HepG2 (cell line): ENCODE data around the gene KCNIP3. TPM values are rescaled to one million over a fixed set of nuclear protein-coding genes. Genes with fewer than 3 reads are reported as not detected.

Experiments
- ATAC-seq: fragments of 200-7000 bp; cut with Tn5 transposase; 3 replicates; pipeline ENCODE4 v1.9.1; 2020; ENCODE audit warnings: mild to moderate bottlenecking, moderate library complexity
- BruUV-seq: library from RNA; stranded (reverse); fragments of 400-500 nt; replicated peaks from 2 replicates; lab custom pipeline; 2021; lab: Mats Ljungman, UMichigan
- CTCF ChIA-PET: fragments of 300-600 bp; formaldehyde crosslinking; extraction: SDS; loops from one replicate; lab custom pipeline; 2021; ENCODE audit warnings: low total read pairs, inconsistent platforms, low intra/inter-chr PET ratio; lab: Yijun Ruan, JAX
- POLR2A ChIA-PET: fragments of 350-600 bp; sonication (Branson Sonifier 250); formaldehyde crosslinking; loops from one replicate; lab custom pipeline; 2020; ENCODE audit warnings: antibody characterized with exemption, inconsistent platforms; lab: Yijun Ruan, JAX
- DNase-seq: peaks from one replicate; pipeline ENCODE4 v3.0.0-alpha.2; 2015; ENCODE audit warnings: low spot score
- FAIRE-seq: peaks from 3 replicates; lab custom pipeline; 2011; peaks lifted over from hg19 to GRCh38; lab: Jason Lieb, UNC
- H2AFZ ChIP-seq: one replicate; pipeline ENCODE4 v1.6.1; 2011; ENCODE audit warnings: low read length, inconsistent platforms
- H3K27ac ChIP-seq: fragments of 300-600 bp; 3 replicates; pipeline ENCODE4 v1.8.0; 2011; ENCODE audit warnings: mixed run types, mild to moderate bottlenecking, mixed read lengths, low read length, inconsistent platforms; ENCODE audit not compliant: insufficient read depth; ENCODE audit errors: extremely low read length
- H3K27me3 ChIP-seq, 2 experiments: fragments of 200-600 bp in 1 of 2; 2 replicates in 1 of 2; 3 replicates in 1 of 2; pipeline versions ENCODE4 v1.6.0 to v1.8.0; 2011; ENCODE audit warnings: low read length in 2 of 2, mild to moderate bottlenecking in 2 of 2, moderate library complexity in 2 of 2, inconsistent platforms in 1 of 2; ENCODE audit not compliant: insufficient read depth in 2 of 2, control insufficient read depth in 1 of 2
- H3K36me3 ChIP-seq, 2 experiments: fragments of 200-600 bp in 1 of 2; replicated peaks in 1 of 2; 2 replicates in 1 of 2; 3 replicates in 1 of 2; pipeline versions ENCODE4 v1.5.1 to v1.8.0; 2011; ENCODE audit warnings: low read length in 2 of 2, inconsistent platforms in 1 of 2; ENCODE audit not compliant: insufficient read depth in 2 of 2, control insufficient read depth in 1 of 2
- H3K4me1 ChIP-seq: 2 replicates; pipeline ENCODE4 v1.5.1; 2012; ENCODE audit warnings: low read length, inconsistent platforms; ENCODE audit not compliant: insufficient read depth
- H3K4me2 ChIP-seq: 2 replicates; pipeline ENCODE4 v1.6.0; 2011; ENCODE audit warnings: low read depth, low read length, inconsistent platforms
- H3K4me3 ChIP-seq, 3 experiments: fragments of 200-600 bp in 1 of 3; sonication (generic), shearing (Covaris generic) in 1 of 3; replicated peaks in 1 of 3; 2 replicates each; pipeline ENCODE4 v1.5.1; 2011 to 2016; ENCODE audit warnings: low read length in 3 of 3, inconsistent platforms in 2 of 3, low read depth in 2 of 3, mild to moderate bottlenecking in 2 of 3, control low read depth in 1 of 3, mixed read lengths in 1 of 3; ENCODE audit not compliant: insufficient read depth in 1 of 3
- H3K79me2 ChIP-seq: one replicate; pipeline ENCODE4 v1.6.1; 2011; ENCODE audit warnings: low read length, inconsistent platforms; ENCODE audit not compliant: insufficient read depth
- H3K9ac ChIP-seq: 2 replicates; pipeline ENCODE4 v1.6.0; 2011; ENCODE audit warnings: mild to moderate bottlenecking, low read depth, low read length, inconsistent platforms; ENCODE audit not compliant: insufficient read depth
- H3K9me3 ChIP-seq: 2 replicates; pipeline ENCODE4 v1.5.1; 2012; ENCODE audit warnings: mild to moderate bottlenecking, low read length
- H4K20me1 ChIP-seq: 2 replicates; pipeline ENCODE4 v1.6.0; 2011; ENCODE audit warnings: inconsistent platforms, mild to moderate bottlenecking, low read length, moderate library complexity; ENCODE audit not compliant: insufficient read depth
- BATF2 ChIP-seq: sonication (generic); formaldehyde crosslinking; IDR thresholded peaks from 2 replicates; pipeline ENCODE4 v1.8.0; 2022; ENCODE audit warnings: mild to moderate bottlenecking, missing genetic modification reagents, moderate library complexity
- CREB1 ChIP-seq, 2 experiments: fragments of 450-650 bp in 1 of 2; IDR thresholded peaks; 2 replicates each; pipeline ENCODE4 v1.6.1; 2016 to 2017; ENCODE audit warnings: control low read depth in 1 of 2, mild to moderate bottlenecking in 1 of 2, missing compliant biosample characterization in 1 of 2, missing genetic modification characterization in 1 of 2
- CREBL2 ChIP-seq: sonication (generic); formaldehyde crosslinking; IDR thresholded peaks from 2 replicates; pipeline ENCODE4 v1.8.1; 2023; ENCODE audit warnings: missing genetic modification reagents, mild to moderate bottlenecking, borderline replicate concordance
- DR1 ChIP-seq: sonication (generic); formaldehyde crosslinking; IDR thresholded peaks from 2 replicates; pipeline ENCODE4 v1.8.0; 2021; ENCODE audit warnings: mild to moderate bottlenecking, missing genetic modification reagents, inconsistent platforms
- HNRNPH1 ChIP-seq: fragments of 200-400 bp; formaldehyde crosslinking; optimal IDR thresholded peaks from 2 replicates; pipeline ENCODE3; 2017; ENCODE audit warnings: mild to moderate bottlenecking, low read depth, low read length
- MAFG ChIP-seq: sonication (generic); formaldehyde crosslinking; IDR thresholded peaks from 2 replicates; pipeline ENCODE4 v1.5.1; 2020; ENCODE audit warnings: mild to moderate bottlenecking, missing genetic modification reagents
- MAX ChIP-seq: IDR thresholded peaks from 2 replicates; pipeline ENCODE4 v1.6.1; 2012; ENCODE audit warnings: inconsistent platforms
- RXRA ChIP-seq: sonication (generic); formaldehyde crosslinking; IDR thresholded peaks from 2 replicates; pipeline ENCODE4 v1.5.1; 2020; ENCODE audit warnings: missing genetic modification reagents
- SNAI1 ChIP-seq: sonication (generic); formaldehyde crosslinking; IDR thresholded peaks from 2 replicates; pipeline ENCODE4 v1.5.0; 2020; ENCODE audit warnings: mild to moderate bottlenecking, missing genetic modification reagents, borderline replicate concordance
- SRY ChIP-seq: sonication (generic); formaldehyde crosslinking; IDR thresholded peaks from 2 replicates; pipeline ENCODE4 v1.8.0; 2022; ENCODE audit warnings: mild to moderate bottlenecking, missing genetic modification reagents
- TAF1 ChIP-seq: sonication (generic); formaldehyde crosslinking; IDR thresholded peaks from 2 replicates; pipeline ENCODE4 v1.4.0; 2020; ENCODE audit warnings: missing genetic modification reagents
- TCF7 ChIP-seq: sonication (generic); IDR thresholded peaks from 2 replicates; pipeline ENCODE4 v1.6.1; 2016; ENCODE audit warnings: antibody characterized with exemption, low read depth
- TOE1 ChIP-seq: sonication (generic); formaldehyde crosslinking; IDR thresholded peaks from 2 replicates; pipeline ENCODE4 v1.4.0; 2020; ENCODE audit warnings: mild to moderate bottlenecking, missing genetic modification reagents
- ZC3H13 ChIP-seq: sonication (generic); formaldehyde crosslinking; IDR thresholded peaks from 2 replicates; pipeline ENCODE4 v1.8.1; 2023; ENCODE audit warnings: mild to moderate bottlenecking, missing genetic modification reagents, moderate library complexity
- ZNF546 ChIP-seq: sonication (generic); formaldehyde crosslinking; conservative IDR thresholded peaks from 2 replicates; pipeline ENCODE4 v1.8.1; 2023; ENCODE audit warnings: mild to moderate bottlenecking, missing genetic modification reagents
- ZNF670 ChIP-seq: sonication (generic); formaldehyde crosslinking; IDR thresholded peaks from 2 replicates; pipeline ENCODE4 v1.8.0; 2022; ENCODE audit warnings: mild to moderate bottlenecking, missing genetic modification reagents, borderline replicate concordance
- ZNF768 ChIP-seq: sonication (generic); formaldehyde crosslinking; IDR thresholded peaks from 2 replicates; pipeline ENCODE4 v1.4.0; 2020; ENCODE audit warnings: missing genetic modification reagents
- WGBS: methylation state at CpG from one replicate; pipeline ENCODE4 v1.1.6; 2017; ENCODE audit warnings: low lambda C conversion rate; 5-methylcytosine and 5-hydroxymethylcytosine counted together
- in situ Hi-C: cut with HindIII; loops from 2 replicates; pipeline ENCODE4 v1.10.0; 2017; ENCODE audit warnings: low pct_unique_long_range_greater_than_20kb; ENCODE audit not compliant: extremely low pct_ligation_motif_present
- intact Hi-C: fragments of 100-400 bp; cut with micrococcal nuclease; formaldehyde crosslinking; loops from one replicate; pipeline ENCODE4 v1.10.0; 2022; ENCODE audit not compliant: unreplicated experiment
- polyA plus RNA-seq, 8 experiments: library from polyadenylated mRNA; depleted of rRNA in 3 of 8; stranded (reverse) in 7 of 8; unstranded in 1 of 8; fragments of >200 nt; fragmentation: Illumina TruSeq in 4 of 8; extraction: Trizol in 4 of 8; gene quantifications; 2 replicates each; pipeline versions ENCODE4 v1.2.1 to v1.2.3, GENCODE V29; 2011 to 2016; ENCODE audit warnings: low read depth in 4 of 8, missing spikeins in 1 of 8, mixed read lengths in 1 of 8; ENCODE audit not compliant: insufficient read depth in 1 of 8
- total RNA-seq, 5 experiments: library from RNA; depleted of rRNA; stranded (reverse); fragments of >200 nt; fragmentation: Illumina TruSeq; extraction: Trizol; gene quantifications; 2 replicates each; pipeline ENCODE4 v1.2.3, GENCODE V29; 2016; ENCODE audit warnings: low read depth in 1 of 5

KCNIP3 gene
- total and polyA plus RNA-seq, 2 of the 13 experiments (the other 11 are each of a cell fraction or from before 2014, with no cell fraction given) = not detected

GRCh38 chr2:95296011-95296410 is 1.1 kb upstream of the KCNIP3 start (continued):
- no peak for TF ChIP-seq DR1 (CRISPR knock-in tag)
- TF ChIP-seq SNAI1 = no peak
- TF ChIP-seq TOE1 (CRISPR knock-in tag) = no peak
- TF ChIP-seq SRY = no peak
- no peak for TF ChIP-seq ZNF768
- TF ChIP-seq TAF1 (CRISPR knock-in tag) = no peak
- no peak for TF ChIP-seq CREBL2
- no peak for TF ChIP-seq MAX

GRCh38 chr2:95297639-95298395 is 670 bp downstream of the KCNIP3 start:
- in situ Hi-C loops (no loop called here), intact Hi-C loops (no loop called here)
- Histone ChIP-seq H3K9me3 (no peaks in the 10 kb centered on the region), H3K4me2 (no peak overlapping the region), H4K20me1 (no peaks in the 10 kb centered on the region; the same call in 1 of the 2 replicates), H3K27ac (no peak overlapping the region), H3K9ac (no peak overlapping the region), H3K27me3 (peaks cover 8 to 65% of the 10 kb centered on the region in 2 experiments; a peak in 3 of 5 replicates), H3K79me2 (no peaks in the 10 kb centered on the region), H3K36me3 (no peaks in the 10 kb centered on the region), H2AFZ (no peak overlapping the region), H3K4me1 (no peaks in the 10 kb centered on the region), H3K4me3 (no peak overlapping the region)
- FAIRE-seq = no peak
- no TSS peak for BruUV-seq
- DNase-seq = no peak
- ATAC-seq = no peak
- 17% methylated on average over 11 of the region's 11 CpGs for WGBS
- ChIA-PET POLR2A (no interaction called here), CTCF (no interaction called here)
- TF ChIP-seq BATF2 (no peak), ZC3H13 (CRISPR knock-in tag) (no peak), CREB1 (IDR thresholded peaks at IDR 0.05) (no peak), CREB1 (CRISPR knock-in tag; IDR thresholded peaks at IDR 0.05) (no peak), TCF7 (no peak), TAF1 (CRISPR knock-in tag) (no peak), HNRNPH1 (no peak), RXRA (CRISPR knock-in tag) (no peak), ZNF670 (no peak), MAFG (CRISPR knock-in tag) (no peak), ZNF546 (CRISPR knock-in tag) (no peak)
